HFFc6 (cell line): ENCODE data around the gene PPP3CA. TPM values are rescaled to one million over a fixed set of nuclear protein-coding genes. Genes with fewer than 3 reads are reported as not detected.

Source experiments
- DNase-seq: peaks from one replicate; pipeline ENCODE4 v3.0.0-alpha.2; 2018
- H3K27ac Mint-ChIP-seq: 2 replicates; pipeline ENCODE4 v1.8.0; 2020; ENCODE audit warnings: mild to moderate bottlenecking, mixed read lengths
- H3K27me3 Mint-ChIP-seq: 2 replicates; pipeline ENCODE4 v1.8.0; 2021; ENCODE audit warnings: mild to moderate bottlenecking, moderate library complexity, mixed read lengths; ENCODE audit not compliant: insufficient read depth
- H3K36me3 Mint-ChIP-seq: 2 replicates; pipeline ENCODE4 v1.8.0; 2021; ENCODE audit warnings: low read depth, mixed read lengths
- H3K4me1 Mint-ChIP-seq: 2 replicates; pipeline ENCODE4 v1.8.0; 2020; ENCODE audit warnings: low read depth, mixed read lengths
- H3K4me3 Mint-ChIP-seq: 2 replicates; pipeline ENCODE4 v1.8.0; 2020; ENCODE audit warnings: mild to moderate bottlenecking, moderate library complexity, mixed read lengths
- H3K9me3 Mint-ChIP-seq: 2 replicates; pipeline ENCODE4 v1.8.0; 2020; ENCODE audit warnings: mild to moderate bottlenecking, mixed read lengths
- total RNA-seq, 6 experiments: library from RNA; stranded (reverse); fragmentation: NEBNext Ultra II Directional; extraction: Animal tissue kit (Norgen Biotek cat#: 25700); gene quantifications; 2 replicates in 1 of 6; 3 replicates in 5 of 6; pipeline ENCODE4 v1.2.3, GENCODE V29; 2021
- TF ChIP-seq, protein P1 (sequence below): fragments of 200-600 bp; sonication (generic); IDR thresholded peaks from 2 replicates; pipeline ENCODE4 v1.5.0; 2021; ENCODE audit warnings: antibody characterized with exemption, mild to moderate bottlenecking

The PPP3CA gene
- total RNA-seq, 6 experiments from 2014 or later = 45.9 to 59.6 (median 55.0) TPM

GRCh38 chr4:101348995-101349800 is 1.9 kb upstream of the PPP3CA start:
- Mint-ChIP-seq H3K4me3 (peak overlapping the region; percentile 95), H3K27ac (peak overlapping the region; percentile 94), H3K4me1 (peaks cover 38% of the 10 kb centered on the region), H3K9me3 (no peaks in the 10 kb centered on the region), H3K36me3 (no peaks in the 10 kb centered on the region), H3K27me3 (peaks cover 5% of the 10 kb centered on the region)
- TF ChIP-seq, protein P1, sequence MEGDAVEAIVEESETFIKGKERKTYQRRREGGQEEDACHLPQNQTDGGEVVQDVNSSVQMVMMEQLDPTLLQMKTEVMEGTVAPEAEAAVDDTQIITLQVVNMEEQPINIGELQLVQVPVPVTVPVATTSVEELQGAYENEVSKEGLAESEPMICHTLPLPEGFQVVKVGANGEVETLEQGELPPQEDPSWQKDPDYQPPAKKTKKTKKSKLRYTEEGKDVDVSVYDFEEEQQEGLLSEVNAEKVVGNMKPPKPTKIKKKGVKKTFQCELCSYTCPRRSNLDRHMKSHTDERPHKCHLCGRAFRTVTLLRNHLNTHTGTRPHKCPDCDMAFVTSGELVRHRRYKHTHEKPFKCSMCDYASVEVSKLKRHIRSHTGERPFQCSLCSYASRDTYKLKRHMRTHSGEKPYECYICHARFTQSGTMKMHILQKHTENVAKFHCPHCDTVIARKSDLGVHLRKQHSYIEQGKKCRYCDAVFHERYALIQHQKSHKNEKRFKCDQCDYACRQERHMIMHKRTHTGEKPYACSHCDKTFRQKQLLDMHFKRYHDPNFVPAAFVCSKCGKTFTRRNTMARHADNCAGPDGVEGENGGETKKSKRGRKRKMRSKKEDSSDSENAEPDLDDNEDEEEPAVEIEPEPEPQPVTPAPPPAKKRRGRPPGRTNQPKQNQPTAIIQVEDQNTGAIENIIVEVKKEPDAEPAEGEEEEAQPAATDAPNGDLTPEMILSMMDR = no peak
- DNase-seq = no peak

DNA sequence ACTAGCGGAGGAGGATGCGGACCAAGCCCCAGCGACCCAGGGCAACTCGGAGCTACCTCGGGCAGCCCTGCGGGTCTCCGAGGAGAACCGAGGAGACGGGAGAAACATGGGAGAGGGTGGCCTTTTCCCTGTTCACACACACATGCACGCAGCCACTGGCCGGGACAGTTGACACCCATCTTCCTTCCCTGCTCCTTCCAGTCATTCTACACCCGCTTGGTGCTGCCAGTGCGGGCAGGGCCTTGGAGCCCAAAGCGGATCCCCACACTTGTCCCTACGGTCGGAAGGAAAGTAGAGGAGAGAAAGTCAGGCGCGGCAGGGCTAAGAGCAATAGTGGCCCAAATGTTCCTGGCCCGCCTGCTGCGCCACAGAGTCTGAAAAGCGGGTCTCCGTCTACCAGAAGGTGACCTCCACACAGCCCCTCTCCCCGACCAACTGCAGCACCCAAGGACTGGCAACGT is 1.1 kb upstream of the PPP3CA start:
- no peak for DNase-seq
- H3K27me3 Mint-ChIP-seq = peaks cover 5% of the 10 kb centered on the region
- peaks cover 43% of the 10 kb centered on the region for H3K4me1 Mint-ChIP-seq
- no peaks in the 10 kb centered on the region for H3K36me3 Mint-ChIP-seq
- H3K4me3 Mint-ChIP-seq = peak overlapping the region; percentile 95
- TF ChIP-seq, protein P1 = no peak
- H3K27ac Mint-ChIP-seq = peak overlapping the region; percentile 94
- no peaks in the 10 kb centered on the region for H3K9me3 Mint-ChIP-seq

DNA sequence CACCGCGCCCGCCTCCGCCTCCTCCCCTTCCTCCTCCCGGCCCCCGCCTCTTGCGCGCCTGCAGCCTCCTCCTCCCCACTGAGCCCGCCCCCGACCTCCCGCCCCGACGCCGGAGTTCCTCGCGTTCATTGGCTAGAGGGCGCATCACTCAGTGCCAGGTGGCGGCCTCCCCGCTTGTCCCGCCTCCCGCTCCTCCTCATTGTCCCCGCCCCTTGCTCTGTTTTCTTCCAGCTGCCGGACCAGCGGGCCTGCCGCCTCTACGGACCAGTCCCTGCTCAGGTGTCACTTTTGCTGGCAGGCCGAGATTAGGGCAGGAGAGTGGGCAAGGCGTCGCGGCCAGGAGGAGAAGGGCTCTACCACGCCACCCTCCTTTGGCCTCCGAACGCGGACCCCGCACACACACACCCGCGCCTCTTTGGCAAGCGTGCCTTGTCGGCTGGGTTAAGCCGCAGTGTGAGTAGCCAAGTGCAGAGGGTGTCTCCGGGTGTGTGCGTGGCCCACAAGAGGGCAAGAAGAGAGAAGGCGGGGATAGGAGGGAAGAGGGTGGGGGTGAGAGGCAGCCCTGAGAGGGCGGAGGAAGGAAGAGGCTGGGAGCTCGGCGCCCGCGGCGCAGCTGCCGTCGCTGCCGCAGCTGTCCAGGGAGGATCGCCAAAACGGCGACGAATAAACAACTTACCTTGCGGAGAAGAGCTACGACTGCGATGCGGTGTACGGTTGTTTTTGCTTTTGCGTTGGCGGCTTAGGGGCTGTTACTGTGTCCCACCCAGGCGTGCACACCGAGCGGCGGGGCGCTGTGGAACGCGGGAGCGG is 436 bp upstream of the PPP3CA start:
- DNase-seq = peak; percentile 98
- TF ChIP-seq, protein P1 = no peak
- Mint-ChIP-seq H3K27ac (peak overlapping the region; percentile 94), H3K36me3 (no peaks in the 10 kb centered on the region), H3K9me3 (no peaks in the 10 kb centered on the region), H3K4me3 (peak overlapping the region; percentile 95), H3K27me3 (peaks cover 5% of the 10 kb centered on the region), H3K4me1 (peaks cover 49% of the 10 kb centered on the region)

DNA sequence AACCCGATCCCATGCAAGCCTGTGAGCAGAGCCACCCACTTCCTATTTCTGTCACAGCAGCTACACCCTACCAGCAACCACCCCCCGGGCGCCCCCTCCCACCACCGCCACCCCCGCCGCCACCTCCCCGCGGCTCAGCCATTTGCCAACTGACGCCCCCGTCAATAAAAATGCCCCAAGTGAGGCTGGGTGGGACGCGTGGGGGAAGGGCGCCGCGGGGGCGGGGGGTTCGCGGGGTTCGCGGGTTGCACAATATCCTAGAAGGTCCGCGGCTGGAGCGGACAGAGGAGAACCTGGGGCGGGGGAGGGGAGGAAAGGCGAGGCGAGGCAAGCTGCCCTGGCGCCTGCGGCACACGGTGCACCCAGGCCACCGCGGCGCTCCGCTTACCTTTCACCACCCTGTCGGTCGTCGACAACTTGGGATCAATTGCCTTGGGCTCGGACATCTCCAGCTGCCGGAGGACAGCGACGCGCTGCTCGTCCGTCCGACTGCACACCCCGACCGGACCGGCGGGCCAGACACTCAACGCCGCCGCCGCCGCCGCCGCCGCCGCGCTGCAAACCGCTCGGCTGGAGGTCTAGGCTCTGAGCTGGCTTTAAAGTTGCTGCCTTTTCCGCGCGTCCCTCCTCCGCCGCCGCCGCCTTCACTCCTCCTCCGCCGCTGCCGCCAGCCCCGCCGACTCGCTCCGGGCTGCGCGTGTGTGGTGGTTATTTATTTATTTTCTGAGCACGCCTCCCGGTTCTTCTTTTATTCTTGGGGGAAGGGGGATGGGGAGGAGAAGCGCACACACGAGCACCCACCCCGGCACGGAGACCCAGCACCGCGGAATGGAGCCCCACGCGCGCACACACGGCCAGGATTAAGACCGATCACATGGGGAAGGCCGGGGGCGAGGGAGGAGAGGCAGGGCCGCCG is 717 bp downstream of the PPP3CA start:
- TF ChIP-seq, protein P1 = no peak
- peak overlapping the region; percentile 85 for H3K27ac Mint-ChIP-seq
- peak overlapping the region; percentile 95 for H3K4me3 Mint-ChIP-seq
- DNase-seq = peak; percentile 63
- H3K4me1 Mint-ChIP-seq = peaks cover 57% of the 10 kb centered on the region
- peaks cover 5% of the 10 kb centered on the region for H3K27me3 Mint-ChIP-seq
- H3K36me3 Mint-ChIP-seq = no peaks in the 10 kb centered on the region
- no peaks in the 10 kb centered on the region for H3K9me3 Mint-ChIP-seq
